ENCODE data around the gene RBM28.

The RBM28 gene

DNA sequence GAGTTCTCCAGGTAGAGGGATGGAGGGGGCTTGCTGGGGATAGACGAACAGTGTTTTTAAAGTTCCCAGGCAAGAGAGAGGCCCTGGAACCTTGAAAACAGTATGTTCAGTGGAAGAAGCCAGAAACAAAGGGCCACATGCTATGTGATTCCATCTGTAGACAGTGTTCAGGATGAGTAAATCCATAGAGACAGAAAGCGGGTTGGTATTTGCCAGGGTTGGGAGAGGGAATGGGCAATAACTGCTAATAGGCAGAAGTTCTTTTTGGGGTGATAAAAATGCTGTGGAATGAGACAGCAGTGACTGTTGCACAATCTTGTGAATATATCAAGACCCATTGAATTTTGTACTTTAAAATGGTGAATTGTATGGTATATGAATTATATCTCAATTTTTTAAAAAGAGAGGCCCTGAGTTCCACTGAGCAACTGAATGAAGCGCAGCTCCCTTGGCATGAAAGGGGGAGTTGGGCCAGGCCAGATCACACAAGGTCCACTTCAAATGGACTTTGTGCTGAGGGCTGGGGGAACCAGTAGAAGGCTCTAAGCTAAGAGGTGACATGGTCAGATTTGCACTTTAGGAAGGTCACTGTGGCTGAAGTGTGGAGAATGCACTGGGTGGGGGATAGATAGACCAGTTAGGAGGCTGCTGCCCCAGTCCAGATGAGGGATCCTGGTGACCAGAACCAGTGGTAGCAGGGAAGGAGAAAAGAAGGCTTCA, 68.7 kb downstream of the RBM28 start:
- no peak for DNase-seq

DNA sequence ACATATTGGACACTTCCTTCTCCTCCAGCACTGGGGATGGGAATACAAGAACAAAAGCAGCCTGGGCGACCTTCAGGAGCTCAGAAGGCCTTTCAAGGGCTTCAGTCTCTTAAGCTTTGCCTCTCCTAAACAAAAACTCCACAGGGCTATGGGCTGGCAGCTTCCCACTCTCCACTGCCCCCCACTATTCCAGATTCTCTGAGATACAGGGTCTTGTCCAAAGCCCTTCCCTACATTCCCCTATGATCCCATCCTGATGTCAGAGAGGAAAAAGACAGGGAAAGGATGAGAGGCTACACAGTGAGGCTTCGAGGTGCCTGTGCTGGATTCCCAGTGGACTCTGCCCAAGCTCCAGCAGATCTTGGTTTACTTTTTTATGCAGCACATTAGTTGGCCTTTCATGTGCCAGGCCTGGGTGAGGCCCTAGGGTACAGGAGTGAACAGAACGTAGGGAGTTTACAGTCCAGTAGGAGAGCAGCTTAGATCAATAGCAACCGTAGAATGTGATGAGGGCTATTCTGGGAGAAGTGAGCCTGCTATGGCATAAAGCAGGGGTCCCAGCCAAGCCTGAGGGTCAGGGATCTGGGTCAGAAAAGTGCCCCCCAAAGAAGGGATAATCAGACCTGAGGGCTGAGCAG, 69.3 kb downstream of the RBM28 start:
- intact Hi-C loops (cut with DNase I; ENCODE audit: low total_unique reads), result no loop called here
- DNase-seq, result no peak
- TF ChIP-seq, protein P1, sequence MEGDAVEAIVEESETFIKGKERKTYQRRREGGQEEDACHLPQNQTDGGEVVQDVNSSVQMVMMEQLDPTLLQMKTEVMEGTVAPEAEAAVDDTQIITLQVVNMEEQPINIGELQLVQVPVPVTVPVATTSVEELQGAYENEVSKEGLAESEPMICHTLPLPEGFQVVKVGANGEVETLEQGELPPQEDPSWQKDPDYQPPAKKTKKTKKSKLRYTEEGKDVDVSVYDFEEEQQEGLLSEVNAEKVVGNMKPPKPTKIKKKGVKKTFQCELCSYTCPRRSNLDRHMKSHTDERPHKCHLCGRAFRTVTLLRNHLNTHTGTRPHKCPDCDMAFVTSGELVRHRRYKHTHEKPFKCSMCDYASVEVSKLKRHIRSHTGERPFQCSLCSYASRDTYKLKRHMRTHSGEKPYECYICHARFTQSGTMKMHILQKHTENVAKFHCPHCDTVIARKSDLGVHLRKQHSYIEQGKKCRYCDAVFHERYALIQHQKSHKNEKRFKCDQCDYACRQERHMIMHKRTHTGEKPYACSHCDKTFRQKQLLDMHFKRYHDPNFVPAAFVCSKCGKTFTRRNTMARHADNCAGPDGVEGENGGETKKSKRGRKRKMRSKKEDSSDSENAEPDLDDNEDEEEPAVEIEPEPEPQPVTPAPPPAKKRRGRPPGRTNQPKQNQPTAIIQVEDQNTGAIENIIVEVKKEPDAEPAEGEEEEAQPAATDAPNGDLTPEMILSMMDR (IDR thresholded peaks at IDR 0.05), result no peak
- H3K4me3 ChIP-seq, result no peak overlapping the region
- H3K27ac ChIP-seq, result no peak overlapping the region
- peaks cover 0 to 19% (median 17%) of the 10 kb centered on the region in 4 donors for H3K4me1 ChIP-seq
- no peaks in the 10 kb centered on the region for H3K9me3 ChIP-seq
- H3K27me3 ChIP-seq, result peaks cover 0 to 25% of the 10 kb centered on the region in 2 donors
- H3K36me3 ChIP-seq, result peaks cover 0 to 4% (median 0%) of the 10 kb centered on the region in 3 donors

More for the DNA sequence above, 68.7 kb downstream of the RBM28 start:
- peaks cover 0 to 2% (median 0%) of the 10 kb centered on the region in 3 donors for H3K9me3 ChIP-seq
- H3K36me3 ChIP-seq, result peaks cover 0 to 6% (median 0%) of the 10 kb centered on the region in 3 donors
- peaks cover 0 to 25% of the 10 kb centered on the region in 2 donors for H3K27me3 ChIP-seq
- peaks cover 0 to 19% (median 17%) of the 10 kb centered on the region in 4 donors for H3K4me1 ChIP-seq
- H3K27ac ChIP-seq, result no peak overlapping the region
- TF ChIP-seq, protein P1 (IDR thresholded peaks at IDR 0.05), result no peak
- H3K4me3 ChIP-seq, result no peak overlapping the region
- intact Hi-C loops (cut with DNase I; ENCODE audit: low total_unique reads), result no loop called here

DNA sequence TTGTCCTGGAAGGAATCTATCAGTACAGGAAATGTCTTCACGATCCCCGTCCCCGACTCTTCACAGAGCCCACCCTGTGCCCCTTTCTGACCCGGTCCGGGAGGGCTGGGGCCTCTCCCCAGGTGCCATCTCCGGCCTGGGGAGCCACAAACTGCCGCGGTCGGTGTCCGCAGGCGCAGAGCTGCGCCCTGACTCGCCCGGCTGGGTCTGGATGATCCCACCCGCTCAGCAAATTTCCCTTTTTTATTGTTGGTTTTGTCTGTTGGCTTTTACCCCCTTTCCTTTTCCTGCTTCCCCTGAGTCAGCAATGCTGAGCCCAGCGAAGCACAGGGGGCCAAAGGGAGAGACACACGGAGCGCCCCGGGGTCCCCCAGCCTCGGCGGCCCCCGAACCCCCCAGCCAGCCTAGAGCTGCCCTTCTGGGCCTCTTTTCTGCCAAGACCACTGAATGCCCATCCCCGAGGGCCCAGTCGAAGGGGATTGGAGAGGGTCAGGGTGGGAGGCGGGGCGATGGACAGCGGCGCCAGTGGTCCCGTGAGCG, 71.7 kb downstream of the RBM28 start:
- TF ChIP-seq, protein P1 (IDR thresholded peaks at IDR 0.05), result no peak
- H3K27ac ChIP-seq, result no peak overlapping the region
- no peak for DNase-seq
- H3K36me3 ChIP-seq, result no peaks in the 10 kb centered on the region
- H3K9me3 ChIP-seq, result no peaks in the 10 kb centered on the region
- intact Hi-C loops (cut with DNase I; ENCODE audit: low total_unique reads), result no loop called here
- peaks cover 0 to 25% of the 10 kb centered on the region in 2 donors for H3K27me3 ChIP-seq
- peak overlapping the region; percentile 20 to 44 for H3K4me3 ChIP-seq
- peaks cover 0 to 28% (median 24%) of the 10 kb centered on the region in 4 donors for H3K4me1 ChIP-seq

DNA sequence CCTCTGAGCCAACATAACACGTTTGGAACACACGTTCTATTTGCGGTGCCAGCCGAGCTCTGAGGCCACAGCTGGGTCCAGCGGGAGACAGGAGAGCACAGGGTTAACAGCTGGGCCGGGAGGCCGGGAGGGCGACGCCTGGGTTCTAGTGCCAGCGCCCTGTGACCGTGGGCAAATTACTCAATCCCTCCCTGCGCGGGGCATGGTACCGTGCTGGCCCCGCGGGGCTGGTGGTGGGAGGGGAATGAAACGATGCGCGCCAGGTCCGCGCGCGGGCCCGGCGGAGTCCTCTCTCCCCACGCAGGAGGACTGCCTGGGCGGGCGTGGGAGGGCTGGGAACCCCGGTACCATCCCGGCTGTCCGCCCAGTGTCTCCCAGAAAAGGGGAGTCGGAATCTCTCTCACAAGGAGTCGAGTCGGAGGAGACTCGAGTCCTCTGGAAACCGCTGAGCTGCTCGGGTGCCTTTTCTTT, 72.2 kb downstream of the RBM28 start:
- Histone ChIP-seq H3K4me1 (peaks cover 0 to 33% (median 29%) of the 10 kb centered on the region in 4 donors), H3K4me3 (peak overlapping the region; percentile 20 to 44), H3K9me3 (no peaks in the 10 kb centered on the region), H3K27me3 (peaks cover 0 to 25% of the 10 kb centered on the region in 2 donors), H3K27ac (no peak overlapping the region), H3K36me3 (no peaks in the 10 kb centered on the region)
- DNase-seq, result no peak
- intact Hi-C loops (cut with DNase I; ENCODE audit: low total_unique reads), result no loop called here
- TF ChIP-seq, protein P1 (IDR thresholded peaks at IDR 0.05), result no peak

DNA sequence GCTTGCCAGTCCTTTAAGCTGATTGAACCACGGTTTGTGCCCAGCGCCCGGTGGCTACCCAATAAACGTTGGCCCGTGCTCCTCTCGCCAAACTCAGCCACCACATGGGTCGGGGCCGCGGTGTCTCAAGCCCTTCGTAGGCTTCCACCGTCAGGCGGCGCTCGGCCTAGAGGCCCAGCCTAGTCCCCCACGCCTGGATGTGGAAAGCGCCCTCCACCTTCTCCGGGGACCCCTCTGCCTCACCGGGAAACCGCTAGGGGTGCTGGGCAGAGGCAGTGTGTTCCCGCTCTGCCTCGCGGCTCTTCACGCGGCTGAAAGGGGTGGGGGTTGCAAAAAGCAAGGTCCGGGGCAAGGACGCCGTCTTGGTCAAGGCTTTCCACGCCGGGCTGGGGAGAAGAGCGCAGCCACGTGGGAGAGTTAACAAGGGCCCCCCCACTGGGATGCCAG, 72.9 kb downstream of the RBM28 start:
- TF ChIP-seq, protein P1 (IDR thresholded peaks at IDR 0.05), result no peak
- H3K27ac ChIP-seq, result no peak overlapping the region
- no peak for DNase-seq
- peaks cover 0 to 25% of the 10 kb centered on the region in 2 donors for H3K27me3 ChIP-seq
- no peaks in the 10 kb centered on the region for H3K9me3 ChIP-seq
- H3K36me3 ChIP-seq, result no peaks in the 10 kb centered on the region
- intact Hi-C loops (cut with DNase I; ENCODE audit: low total_unique reads), result no loop called here
- H3K4me3 ChIP-seq, result peak overlapping the region in 1 of 2 donors; percentile 44
- peaks cover 0 to 34% (median 29%) of the 10 kb centered on the region in 4 donors for H3K4me1 ChIP-seq
